Measurements from ENCODE around the gene CHP2. TPM values are rescaled to one million over a fixed set of nuclear protein-coding genes. Genes with fewer than 3 reads are reported as not detected.
A peak's percentile ranks its signal among the peaks of the same experiment; 100 is the strongest.

CHP2 gene
- total RNA-seq, 2 experiments from 2014 or later, result not detected

DNA sequence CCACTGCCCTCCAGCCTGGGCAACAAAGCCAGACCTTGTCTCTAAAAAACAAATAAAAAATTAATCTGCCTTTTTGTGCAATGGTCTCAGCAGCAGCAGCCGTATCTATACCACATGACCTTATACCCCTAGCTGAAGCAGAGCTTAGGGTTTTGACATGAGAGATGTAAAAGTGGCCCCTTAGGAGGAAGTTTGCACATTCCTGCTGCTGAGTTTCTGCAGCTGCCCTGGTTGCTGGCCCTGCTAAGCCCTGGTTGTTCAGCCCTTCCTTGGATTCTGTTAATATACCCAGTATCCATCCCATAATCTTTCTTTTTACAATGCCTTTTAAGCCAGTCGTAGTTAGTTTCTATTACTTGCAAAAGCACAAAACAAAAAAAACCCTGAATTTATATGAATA lies 48.0 kb downstream of the CHP2 start:
- Mint-ChIP-seq H3K36me3 (no peaks in the 10 kb centered on the region), H3K27me3 (peaks cover 3% of the 10 kb centered on the region), H3K27ac (no peak overlapping the region), H3K4me1 (peaks cover 16% of the 10 kb centered on the region), H3K9me3 (ENCODE audit: low read depth) (no peaks in the 10 kb centered on the region), H3K4me3 (no peak overlapping the region)
- ATAC-seq (no peak), DNase-seq (no peak)
- CTCF ChIA-PET, result interaction anchor here (0.6 to 11.2 kb wide), 35 partner anchors 9 to 736 kb away, joined by 3 to 239 read pairs (median 5); partner anchors contain the start of gene RBBP6

DNA sequence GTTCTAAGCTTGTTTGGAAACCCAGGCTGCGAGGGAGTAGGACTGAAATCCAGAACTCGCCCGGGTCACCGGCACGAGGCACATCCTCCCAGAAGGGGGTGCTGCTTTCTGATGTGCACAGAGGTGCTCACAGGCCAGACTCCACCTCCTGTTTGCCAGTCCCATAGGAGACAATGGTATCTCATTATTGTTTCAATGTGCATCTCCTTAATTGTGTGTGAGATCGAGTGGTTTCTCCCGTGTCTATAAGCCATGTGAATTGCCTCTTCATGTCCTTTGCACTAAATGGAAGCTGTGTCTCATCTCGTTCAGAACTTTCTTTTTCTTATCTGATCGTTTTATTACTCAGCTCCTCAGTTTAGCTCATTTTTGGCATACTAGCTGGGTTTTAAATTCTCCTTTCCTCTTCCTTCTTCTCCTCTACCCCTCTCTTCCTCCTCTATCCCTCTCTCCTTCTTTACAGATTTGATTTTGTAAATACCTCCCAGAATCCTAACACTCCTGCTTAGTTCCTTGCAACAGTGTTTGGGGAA lies 48.8 kb downstream of the CHP2 start:
- H3K27me3 Mint-ChIP-seq, result peaks cover 5% of the 10 kb centered on the region
- H3K4me3 Mint-ChIP-seq, result peak overlapping the region; percentile 25
- no peaks in the 10 kb centered on the region for H3K36me3 Mint-ChIP-seq
- H3K9me3 Mint-ChIP-seq (ENCODE audit: low read depth), result no peaks in the 10 kb centered on the region
- peaks cover 16% of the 10 kb centered on the region for H3K4me1 Mint-ChIP-seq
- H3K27ac Mint-ChIP-seq, result no peak overlapping the region
- ATAC-seq (peak; percentile 96), DNase-seq (peak; percentile 86)
- CTCF ChIA-PET, result interaction anchor here (0.6 to 11.2 kb wide), 47 partner anchors 8 to 735 kb away, joined by 3 to 239 read pairs (median 4); partner anchors contain the start of gene RBBP6

DNA sequence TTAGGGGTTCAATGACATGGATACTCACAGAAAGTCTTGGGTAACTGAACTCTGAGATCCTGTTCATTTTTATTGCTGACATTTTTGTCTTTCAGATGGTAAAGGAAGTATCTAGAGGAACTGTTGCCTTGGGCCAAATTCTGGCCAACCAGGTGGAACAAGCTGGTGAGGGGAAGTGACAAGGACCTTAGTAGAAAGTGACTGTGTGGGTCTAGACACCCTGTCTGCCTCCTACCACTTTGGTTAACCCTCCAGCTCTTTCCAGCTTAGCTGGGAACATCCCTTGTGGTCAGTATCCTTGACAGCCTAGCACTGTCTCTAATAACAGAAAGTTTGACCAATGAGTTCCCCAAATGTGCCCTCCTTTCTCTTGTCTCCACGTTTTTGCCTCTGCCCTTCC lies 52.2 kb downstream of the CHP2 start:
- Mint-ChIP-seq H3K36me3 (no peaks in the 10 kb centered on the region), H3K9me3 (ENCODE audit: low read depth) (no peaks in the 10 kb centered on the region), H3K4me1 (peaks cover 12% of the 10 kb centered on the region), H3K27me3 (peaks cover 21% of the 10 kb centered on the region), H3K27ac (no peak overlapping the region), H3K4me3 (no peak overlapping the region)
- CTCF ChIA-PET, result interaction anchor here (11.2 kb wide), 1 partner anchor 206 kb away, joined by 239 read pairs; no protein-coding TSS in a partner anchor
- ATAC-seq (no peak), DNase-seq (no peak)

Other genes starting within 250 kb of the CHP2 start
- 100 to 1,000 TPM; 112 to 115 TPM for gene GGA2, start 244.5 kb upstream of the CHP2 start, total RNA-seq
- gene EARS2, start 197.7 kb upstream of the CHP2 start, total RNA-seq, result 10 to 100 TPM; 14.3 to 15.9 TPM
- 10 to 100 TPM; 46.1 to 64.7 TPM for gene UBFD1, start 197.3 kb upstream of the CHP2 start, total RNA-seq
- 100 to 1,000 TPM in 1 of 2 experiments, 10 to 100 TPM in 1; 90.2 to 111 TPM for gene NDUFAB1, start 158.7 kb upstream of the CHP2 start, total RNA-seq
- gene PALB2, start 113.7 kb upstream of the CHP2 start, total RNA-seq, result 10 to 100 TPM; 23.0 to 26.4 TPM
- 10 to 100 TPM; 80.4 to 95.9 TPM for gene DCTN5, start 113.6 kb upstream of the CHP2 start, total RNA-seq
- gene PLK1, start 76.1 kb upstream of the CHP2 start, total RNA-seq, result 100 to 1,000 TPM; 132 to 135 TPM
- gene ERN2, start 41.8 kb upstream of the CHP2 start, total RNA-seq, result not detected
- 100 to 1,000 TPM in 1 of 2 experiments, 10 to 100 TPM in 1; 98.5 to 125 TPM for gene PRKCB, start 81.0 kb downstream of the CHP2 start, total RNA-seq

Measured in activated CD8-positive, alpha-beta memory T cell treated with anti-CD3 and anti-CD28 coated beads, Interleukin-2, amount 10 ng/mL, durations not matched to agents 7 days and 5 days (primary cell).